CD4-positive, alpha-beta T cell treated with Interleukin-17A for 4 hours (primary cell): ENCODE data around the gene VIM.
"Not testable (repeated sequence)": the region's sequence is repeated elsewhere in the genome, so short reads cannot be mapped to it uniquely, and the experiment has no call there.

Experiments
- DNase-seq: peaks from one replicate; pipeline ENCODE4 v3.0.0-alpha.2; 2020; ENCODE audit warnings: mixed read lengths

The VIM gene

DNA sequence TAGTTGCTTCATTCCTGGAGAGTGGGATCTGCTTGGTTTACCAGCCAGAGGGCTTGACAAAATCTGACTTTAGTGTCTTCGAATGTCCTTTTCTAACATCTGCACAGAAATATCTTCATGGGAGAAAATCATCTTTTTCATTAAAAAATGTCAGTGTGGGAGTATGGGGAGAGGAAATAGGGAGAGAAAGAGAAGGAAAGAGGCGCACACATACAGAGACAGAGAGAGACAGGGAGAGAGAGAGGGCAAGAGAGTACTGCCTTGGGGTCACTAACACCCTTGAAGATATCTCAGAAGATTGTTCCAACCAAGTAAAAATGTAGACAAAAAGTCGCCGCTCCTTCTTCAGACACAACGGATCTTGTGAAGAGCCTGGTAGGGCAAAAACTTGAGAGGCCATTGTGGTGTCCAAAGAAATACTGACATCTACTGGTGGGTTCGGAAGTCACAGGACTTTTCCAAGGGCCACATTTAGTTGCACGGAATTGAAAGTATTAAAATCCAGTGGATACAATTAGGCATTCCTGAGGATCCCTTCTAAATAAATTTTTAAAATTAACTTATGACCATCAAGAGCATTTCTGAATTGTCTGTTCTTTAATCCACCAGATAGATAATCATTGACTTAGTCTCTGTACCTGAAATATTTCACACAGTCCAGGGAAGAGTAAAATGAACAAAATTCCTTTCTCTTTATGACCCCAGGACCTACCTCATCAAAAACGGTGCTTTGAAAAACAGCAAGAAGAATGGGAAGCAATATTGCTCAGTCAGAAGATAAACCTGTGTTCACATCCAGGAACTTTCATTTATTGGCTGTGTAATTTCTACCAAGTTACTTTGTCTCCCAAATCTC lies 29.7 kb downstream of the VIM start:
- DNase-seq: peak; percentile 71

DNA sequence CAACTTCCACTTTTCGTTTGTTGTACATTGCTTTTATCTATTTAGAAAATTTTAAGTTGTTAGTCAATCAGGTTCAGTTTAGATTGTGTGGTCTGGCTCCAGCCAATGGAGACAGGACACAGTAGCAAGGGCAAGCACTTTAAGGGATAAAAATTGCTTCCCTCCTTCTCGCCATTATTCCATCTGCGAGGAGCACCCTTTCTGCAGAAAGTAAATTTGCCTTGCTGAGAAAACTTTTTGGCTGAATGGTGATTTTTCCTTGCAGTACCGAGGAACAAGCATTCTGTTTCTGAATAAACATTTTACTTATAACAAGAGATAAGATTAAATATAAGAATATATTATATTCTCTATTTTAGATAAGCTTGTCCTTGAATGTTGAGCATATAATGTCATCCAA lies 34.5 kb downstream of the VIM start:
- DNase-seq: no peak

DNA sequence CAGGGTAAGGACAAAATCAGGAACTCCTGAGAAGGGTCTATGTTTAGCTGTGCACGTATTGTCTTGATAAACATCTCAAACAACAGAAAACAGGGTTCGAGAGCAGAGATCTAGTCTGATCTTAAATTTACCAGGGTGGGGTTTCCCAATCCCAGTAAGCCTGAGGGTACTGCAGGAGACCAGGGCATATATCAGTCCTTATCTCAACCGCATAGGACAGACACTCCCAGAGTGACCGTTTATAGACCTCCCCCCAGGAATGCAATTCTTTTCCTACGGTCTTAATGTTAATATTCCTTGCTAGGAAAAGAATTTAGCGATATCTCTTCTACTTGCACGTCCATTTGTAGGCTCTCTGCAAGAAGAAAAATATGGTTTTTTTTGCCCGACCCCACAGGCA lies 35.5 kb downstream of the VIM start:
- DNase-seq: no peak

DNA sequence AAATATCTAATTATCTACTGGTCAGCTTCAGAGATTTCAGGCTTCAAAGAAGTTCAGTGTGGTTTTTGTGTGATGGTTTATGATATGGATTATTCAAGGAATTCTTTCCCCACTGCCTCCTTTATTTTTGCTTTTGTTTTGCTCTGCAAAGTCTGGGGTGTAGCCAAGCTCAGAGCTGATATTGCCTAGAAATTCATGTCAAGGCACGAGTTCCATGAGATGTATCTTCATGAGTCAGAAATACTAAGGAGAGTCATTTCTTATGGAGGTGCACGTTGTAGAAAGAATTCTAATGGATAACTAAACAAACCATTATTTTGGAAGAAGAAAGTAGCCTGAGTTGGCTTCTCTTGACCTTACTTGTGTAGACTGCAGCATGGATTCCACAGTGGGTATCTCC lies 37.4 kb downstream of the VIM start:
- no peak for DNase-seq

DNA sequence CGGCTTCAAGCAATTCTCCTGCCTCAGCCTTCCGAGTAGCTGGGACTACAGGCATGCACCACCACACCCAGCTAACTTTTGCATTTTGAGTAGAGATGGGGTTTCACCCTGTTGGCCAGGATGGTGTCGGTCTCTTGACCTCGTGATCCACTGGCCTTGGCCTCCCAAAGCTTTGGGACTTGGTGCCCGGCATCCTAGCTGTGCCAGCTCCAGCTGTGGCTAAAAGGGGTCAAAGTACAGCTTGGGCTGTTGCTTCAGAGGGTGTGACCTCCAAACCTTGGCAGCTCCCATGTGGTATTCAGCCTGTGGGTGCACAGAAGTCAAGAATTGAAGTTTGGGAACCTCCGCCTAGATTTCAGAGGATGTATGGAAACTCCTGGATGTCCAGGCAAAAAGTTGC lies 38.5 kb downstream of the VIM start:
- DNase-seq: not testable (repeated sequence)

DNA sequence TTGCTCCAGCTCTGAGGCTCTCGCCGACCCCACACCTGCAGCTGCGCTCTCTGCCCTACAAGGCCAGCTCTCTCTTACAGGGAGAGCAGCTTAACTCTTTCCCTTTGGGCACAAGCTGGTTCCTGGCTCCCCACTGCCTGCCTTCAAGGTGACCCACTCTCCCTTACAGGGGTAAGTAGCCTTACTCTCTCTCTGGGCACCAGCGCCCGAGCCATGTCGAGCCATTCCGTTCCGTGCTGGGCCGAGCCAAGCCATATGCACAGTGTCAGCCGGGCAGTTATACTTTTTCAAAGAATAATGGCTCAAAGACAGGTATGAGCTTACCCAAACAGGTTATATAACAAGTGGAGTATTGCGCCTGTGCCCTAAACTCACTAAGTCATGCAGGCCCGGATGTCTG lies 44.6 kb downstream of the VIM start:
- no peak for DNase-seq

DNA sequence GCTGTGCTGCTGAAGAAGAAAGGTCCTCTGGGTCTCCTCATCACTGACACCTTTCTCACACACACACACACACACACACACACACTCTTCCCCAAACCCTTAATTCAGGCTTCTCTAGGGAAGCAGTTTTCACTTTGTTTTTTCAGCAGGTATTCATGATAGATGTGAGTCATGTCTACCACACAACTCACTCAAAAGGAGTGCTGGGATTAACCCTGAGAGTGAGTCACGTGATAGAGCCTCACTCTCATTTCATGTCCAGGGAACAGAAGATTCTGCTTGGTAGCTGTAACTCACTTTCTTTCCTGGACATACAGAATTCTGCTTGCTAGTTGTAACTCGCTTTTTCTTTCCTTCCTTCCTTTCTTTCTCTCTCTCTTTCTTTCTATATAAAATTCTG lies 45.4 kb downstream of the VIM start:
- no peak for DNase-seq

DNA sequence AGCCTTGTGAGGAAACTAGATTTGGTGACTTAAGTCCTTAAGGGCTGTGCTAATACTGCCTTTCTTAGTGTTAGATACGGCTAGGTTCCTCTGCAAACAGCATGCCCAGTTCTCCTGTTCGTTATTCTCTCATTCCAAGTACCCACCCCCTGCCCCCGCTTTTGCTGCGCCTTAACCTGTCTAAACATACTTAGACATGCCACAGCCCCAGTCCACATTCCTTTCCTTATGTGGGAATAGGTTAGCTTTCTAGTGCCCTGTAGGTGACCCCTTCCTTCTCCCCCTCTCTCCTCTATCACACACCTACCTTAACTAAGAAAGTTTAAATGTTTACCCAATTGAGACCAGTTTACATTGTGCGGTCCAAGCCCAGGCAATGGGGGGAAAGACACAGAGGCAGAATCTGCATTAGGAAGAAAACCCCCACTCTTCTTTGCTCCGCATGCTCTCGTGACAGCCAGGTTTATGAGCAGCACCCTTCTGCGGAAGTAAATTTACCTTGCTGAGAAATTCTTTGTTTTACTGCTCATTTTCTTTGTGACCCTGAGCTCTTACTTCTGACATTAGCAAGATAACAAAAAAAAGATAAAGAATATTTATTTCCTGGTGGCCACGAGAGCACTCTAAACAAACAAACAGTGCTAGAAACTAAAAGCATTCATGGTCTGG lies 48.8 kb downstream of the VIM start:
- no peak for DNase-seq

DNA sequence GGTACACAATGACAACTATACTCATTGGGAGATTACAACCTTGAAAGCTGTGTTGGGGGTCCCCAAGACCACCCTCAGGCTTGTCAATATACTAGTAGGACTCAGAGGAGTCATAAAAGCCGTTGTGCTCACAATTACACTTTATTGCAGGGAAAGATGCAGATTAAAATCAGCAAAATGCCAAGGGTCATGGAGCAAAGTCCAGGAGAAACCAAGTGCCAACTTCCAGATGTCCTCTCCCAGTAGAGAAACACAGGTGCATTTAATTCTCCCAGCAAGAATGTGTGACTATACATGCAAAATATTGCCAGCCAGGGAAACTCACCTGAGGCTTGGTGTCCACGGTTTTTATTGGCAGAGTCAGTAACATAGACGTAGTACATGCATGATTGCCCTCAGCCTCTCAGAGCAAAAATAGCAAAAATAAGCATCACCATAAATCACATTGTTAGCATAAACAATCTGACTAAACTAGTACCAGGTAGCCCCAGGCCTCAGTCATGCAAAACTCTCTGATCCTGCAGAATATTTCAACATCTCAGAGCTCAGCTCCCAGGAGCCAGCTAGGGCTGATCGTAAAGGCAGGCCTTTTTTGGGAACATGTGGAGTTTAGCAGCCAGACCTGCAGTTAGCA lies 50.7 kb downstream of the VIM start:
- no peak for DNase-seq

DNA sequence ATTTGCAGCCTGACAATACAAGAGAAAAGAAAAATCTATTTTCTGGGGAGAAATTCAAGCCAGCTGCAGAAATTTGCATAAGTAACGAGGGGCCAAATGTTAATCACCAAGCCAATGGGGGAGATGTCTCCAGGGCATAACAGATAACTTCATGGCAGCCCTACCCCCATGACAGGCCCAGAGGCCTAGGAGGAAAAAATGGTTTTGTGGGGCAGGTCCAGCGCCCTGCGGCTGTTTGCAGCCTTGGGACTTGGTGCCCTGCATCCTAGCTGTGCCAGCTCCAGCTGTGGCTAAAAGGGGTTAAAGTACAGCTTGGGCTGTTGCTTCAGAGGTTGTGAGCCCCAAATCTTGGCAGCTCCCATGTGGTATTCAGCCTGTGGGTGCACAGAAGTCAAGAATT lies 54.3 kb downstream of the VIM start:
- DNase-seq: no peak

DNA sequence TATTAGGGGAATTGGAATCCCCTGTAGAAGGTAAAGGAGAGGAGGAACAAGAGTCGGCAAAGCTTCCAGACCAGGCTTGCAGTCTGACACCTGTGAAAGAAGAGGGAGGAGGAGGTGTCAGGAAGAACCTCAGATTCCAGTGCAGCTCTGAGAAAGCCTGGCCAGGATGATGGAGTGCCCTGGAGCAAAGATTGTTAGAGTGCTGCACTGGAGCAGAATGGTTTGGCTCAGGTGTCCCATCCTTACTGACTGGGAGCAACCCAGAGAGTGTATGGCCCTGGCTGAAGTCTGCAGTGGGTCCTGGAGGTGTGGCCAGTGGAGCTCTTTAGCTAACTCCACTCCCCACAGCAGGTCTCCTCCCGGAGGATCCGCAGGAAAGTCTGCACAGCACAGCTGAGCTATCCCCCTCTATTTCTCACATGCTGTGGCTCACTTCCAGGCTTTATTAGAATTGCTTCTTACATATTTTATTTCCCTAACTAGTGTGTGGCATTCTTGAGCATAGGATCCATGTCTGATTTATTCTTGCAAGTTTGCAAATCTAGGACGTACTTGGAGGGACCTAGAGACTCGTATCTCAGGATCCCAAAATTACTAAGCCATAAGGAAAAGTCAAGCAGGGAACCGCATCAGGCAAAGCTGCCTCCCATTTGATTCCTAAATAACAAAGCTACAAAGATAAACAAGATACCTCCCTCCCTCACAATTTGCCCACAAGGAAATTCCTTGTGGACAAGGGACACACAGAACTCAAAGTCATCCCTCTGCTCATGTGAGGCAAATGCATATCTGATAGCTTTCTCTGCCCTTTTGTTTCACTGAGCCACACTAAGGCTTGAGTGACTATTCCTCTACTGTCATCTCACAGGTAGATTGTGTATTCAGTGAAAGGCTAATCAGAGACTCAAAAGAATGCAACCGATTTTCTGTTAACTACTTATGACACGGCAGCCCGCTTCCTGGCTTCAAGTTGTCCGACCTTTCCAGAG lies 58.8 kb downstream of the VIM start:
- DNase-seq: no peak
